ENCODE measurements around the gene ARFRP1. TPM values are rescaled to one million over a fixed set of nuclear protein-coding genes. Genes with fewer than 3 reads are reported as not detected.
A peak's percentile ranks its signal among the peaks of the same experiment; 100 is the strongest.
"Not testable (repeated sequence)": the region's sequence is repeated elsewhere in the genome, so short reads cannot be mapped to it uniquely, and the experiment has no call there.

ARFRP1 gene
- total RNA-seq, 1 experiment from 2014 or later, result 119 TPM

DNA sequence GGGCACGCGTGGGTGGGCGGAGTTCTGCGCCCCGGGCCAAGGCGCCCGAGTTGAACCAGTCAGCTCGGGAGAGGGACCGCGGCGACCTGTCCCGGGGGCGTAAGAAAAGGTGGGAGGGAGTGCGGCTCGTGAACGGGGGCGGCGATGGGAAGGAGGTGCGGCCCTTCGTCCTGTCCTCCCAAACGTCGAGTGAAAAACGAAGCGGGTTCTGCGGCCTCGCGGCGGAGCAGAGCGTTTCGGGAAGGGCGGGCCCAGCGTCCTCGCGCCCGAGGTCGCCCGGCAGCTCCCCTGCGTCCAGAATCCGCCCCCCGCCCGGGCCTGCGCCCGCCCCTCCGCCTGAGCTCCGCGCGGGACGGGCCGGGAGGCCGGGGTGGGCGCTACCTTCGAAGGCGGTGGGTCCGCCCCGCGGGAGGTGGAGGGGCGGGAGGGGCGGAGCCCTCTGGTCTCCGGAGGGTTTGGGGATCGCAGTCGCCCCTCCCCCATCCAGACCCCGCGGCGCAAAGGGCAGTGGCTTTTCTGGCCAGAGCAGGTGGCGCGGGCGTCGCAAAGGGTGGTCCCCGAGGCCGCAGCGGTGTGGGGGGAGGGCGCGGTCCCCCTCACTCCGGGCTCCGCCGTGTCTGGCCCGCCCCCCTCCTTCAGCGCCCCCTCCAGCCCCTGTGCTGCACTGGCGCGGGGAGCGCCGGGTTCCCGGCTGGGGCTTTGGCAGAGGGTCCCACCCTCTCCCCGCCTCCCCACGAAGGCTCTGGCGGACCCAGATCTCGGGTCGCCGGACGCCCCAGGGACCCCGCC lies 55.4 kb downstream of the ARFRP1 start:
- POLR2A ChIA-PET, result interaction anchor here (0.8 to 1.0 kb wide), 3 partner anchors 11 to 714 kb away, joined by 3 to 8 read pairs (median 5); partner anchors contain the start of genes ARFRP1, GID8 and ZGPAT
- no TSS peak for BruUV-seq (replicated peaks)
- Histone ChIP-seq H3K4me1 (peaks cover 5% of the 10 kb centered on the region; the same call in 1 of the 2 replicates), H3K27me3 (replicated peaks; ENCODE audit: control insufficient read depth, insufficient read depth, low read length) (no peaks in the 10 kb centered on the region), H3K9me3 (no peaks in the 10 kb centered on the region), H3K4me3 (ENCODE audit: low read depth, low read length) (peak overlapping the region; percentile 87), H3K36me3 (ENCODE audit: control insufficient read depth, insufficient read depth, low read length) (no peaks in the 10 kb centered on the region)
- Mint-ChIP-seq H3K4me3 (ENCODE audit: unreplicated experiment) (peak overlapping the region; percentile 86), H3K9me3 (ENCODE audit: unreplicated experiment) (no peaks in the 10 kb centered on the region), H3K27ac (ENCODE audit: unreplicated experiment) (no peak overlapping the region), H3K36me3 (ENCODE audit: insufficient read depth, unreplicated experiment) (peaks cover 10% of the 10 kb centered on the region), H3K4me1 (ENCODE audit: low read depth, unreplicated experiment) (peaks cover 7% of the 10 kb centered on the region), H3K27me3 (ENCODE audit: insufficient read depth, unreplicated experiment) (peaks cover 4% of the 10 kb centered on the region)
- TF ChIP-seq, protein P1, sequence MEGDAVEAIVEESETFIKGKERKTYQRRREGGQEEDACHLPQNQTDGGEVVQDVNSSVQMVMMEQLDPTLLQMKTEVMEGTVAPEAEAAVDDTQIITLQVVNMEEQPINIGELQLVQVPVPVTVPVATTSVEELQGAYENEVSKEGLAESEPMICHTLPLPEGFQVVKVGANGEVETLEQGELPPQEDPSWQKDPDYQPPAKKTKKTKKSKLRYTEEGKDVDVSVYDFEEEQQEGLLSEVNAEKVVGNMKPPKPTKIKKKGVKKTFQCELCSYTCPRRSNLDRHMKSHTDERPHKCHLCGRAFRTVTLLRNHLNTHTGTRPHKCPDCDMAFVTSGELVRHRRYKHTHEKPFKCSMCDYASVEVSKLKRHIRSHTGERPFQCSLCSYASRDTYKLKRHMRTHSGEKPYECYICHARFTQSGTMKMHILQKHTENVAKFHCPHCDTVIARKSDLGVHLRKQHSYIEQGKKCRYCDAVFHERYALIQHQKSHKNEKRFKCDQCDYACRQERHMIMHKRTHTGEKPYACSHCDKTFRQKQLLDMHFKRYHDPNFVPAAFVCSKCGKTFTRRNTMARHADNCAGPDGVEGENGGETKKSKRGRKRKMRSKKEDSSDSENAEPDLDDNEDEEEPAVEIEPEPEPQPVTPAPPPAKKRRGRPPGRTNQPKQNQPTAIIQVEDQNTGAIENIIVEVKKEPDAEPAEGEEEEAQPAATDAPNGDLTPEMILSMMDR (IDR thresholded peaks at IDR 0.05; ENCODE audit: insufficient read depth in 1 of 2, low read depth in 1 of 2, low read length in 1 of 2, severe bottlenecking in 1 of 2, unreplicated experiment in 1 of 2), result peak; percentile 15 to 30
- intact Hi-C loops (cut with micrococcal nuclease; ENCODE audit: unreplicated experiment), result no loop called here
- CTCF ChIA-PET, result interaction anchor here (0.6 to 1.8 kb wide), 4 partner anchors 10 to 175 kb away, joined by 3 to 13 read pairs (median 6); partner anchors contain the start of gene PTK6
- peak; percentile 71 to 75 for DNase-seq

DNA sequence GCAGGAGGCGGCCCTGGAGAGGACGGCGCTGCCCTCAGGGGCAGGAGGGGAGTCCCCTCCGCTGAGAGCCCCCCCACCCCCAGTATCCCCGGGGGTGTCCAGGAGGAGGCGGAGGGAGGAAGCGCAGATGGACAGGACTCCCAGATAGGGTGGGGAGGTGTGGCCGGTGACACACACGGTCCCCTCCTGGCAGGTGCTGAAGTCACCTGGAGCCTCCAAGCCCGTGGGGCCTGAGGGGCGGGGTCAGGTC lies 55.9 kb downstream of the ARFRP1 start:
- Histone ChIP-seq H3K4me3 (ENCODE audit: low read depth, low read length) (peak overlapping the region; percentile 87), H3K9me3 (no peaks in the 10 kb centered on the region), H3K4me1 (peaks cover 5% of the 10 kb centered on the region; the same call in 1 of the 2 replicates), H3K27me3 (replicated peaks; ENCODE audit: control insufficient read depth, insufficient read depth, low read length) (no peaks in the 10 kb centered on the region), H3K36me3 (ENCODE audit: control insufficient read depth, insufficient read depth, low read length) (no peaks in the 10 kb centered on the region)
- Mint-ChIP-seq H3K27me3 (ENCODE audit: insufficient read depth, unreplicated experiment) (peaks cover 4% of the 10 kb centered on the region), H3K36me3 (ENCODE audit: insufficient read depth, unreplicated experiment) (peaks cover 10% of the 10 kb centered on the region), H3K9me3 (ENCODE audit: unreplicated experiment) (no peaks in the 10 kb centered on the region), H3K4me3 (ENCODE audit: unreplicated experiment) (peak overlapping the region; percentile 86), H3K4me1 (ENCODE audit: low read depth, unreplicated experiment) (peaks cover 7% of the 10 kb centered on the region), H3K27ac (ENCODE audit: unreplicated experiment) (peak overlapping the region; percentile 7)
- ChIA-PET POLR2A (interaction anchor here (0.8 kb wide), 1 partner anchor 10 kb away, joined by 5 read pairs; no protein-coding TSS in a partner anchor), CTCF (interaction anchor here (0.6 to 1.8 kb wide), 3 partner anchors 10 to 175 kb away, joined by 3 to 9 read pairs (median 4); partner anchors contain the start of gene PTK6)
- intact Hi-C loops (cut with micrococcal nuclease; ENCODE audit: unreplicated experiment), result no loop called here
- no TSS peak for BruUV-seq (replicated peaks)
- DNase-seq, result peak in 1 of 2 experiments; percentile 56
- TF ChIP-seq, protein P1 (IDR thresholded peaks at IDR 0.05; ENCODE audit: insufficient read depth in 1 of 2, low read depth in 1 of 2, low read length in 1 of 2, severe bottlenecking in 1 of 2, unreplicated experiment in 1 of 2), result no peak

DNA sequence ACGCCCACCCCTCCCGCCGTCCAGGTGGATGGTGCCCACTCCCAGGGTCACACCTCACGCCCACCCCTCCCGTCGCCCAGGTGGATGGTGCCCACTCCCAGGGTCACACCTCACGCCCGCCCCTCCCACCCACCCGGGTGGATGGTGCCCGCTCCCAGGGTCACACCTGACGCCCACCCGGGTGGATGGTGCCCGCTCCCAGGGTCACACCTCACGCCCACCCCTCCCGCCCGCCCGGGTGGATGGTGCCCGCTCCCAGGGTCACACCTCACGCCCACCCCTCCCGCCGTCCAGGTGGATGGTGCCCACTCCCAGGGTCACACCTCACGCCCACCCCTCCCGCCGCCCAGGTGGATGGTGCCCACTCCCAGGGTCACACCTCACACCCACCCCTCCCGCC lies 57.3 kb downstream of the ARFRP1 start:
- H3K4me1 Mint-ChIP-seq (ENCODE audit: low read depth, unreplicated experiment); BruUV-seq (replicated peaks); intact Hi-C loops (cut with micrococcal nuclease; ENCODE audit: unreplicated experiment); H3K9me3 ChIP-seq; H3K4me3 ChIP-seq (ENCODE audit: low read depth, low read length); H3K27me3 ChIP-seq (replicated peaks; ENCODE audit: control insufficient read depth, insufficient read depth, low read length); CTCF ChIA-PET; H3K27me3 Mint-ChIP-seq (ENCODE audit: insufficient read depth, unreplicated experiment); H3K9me3 Mint-ChIP-seq (ENCODE audit: unreplicated experiment); DNase-seq; H3K27ac Mint-ChIP-seq (ENCODE audit: unreplicated experiment); H3K4me3 Mint-ChIP-seq (ENCODE audit: unreplicated experiment); H3K36me3 ChIP-seq (ENCODE audit: control insufficient read depth, insufficient read depth, low read length); POLR2A ChIA-PET; H3K4me1 ChIP-seq: not testable (repeated sequence)
- peaks cover 10% of the 10 kb centered on the region for H3K36me3 Mint-ChIP-seq (ENCODE audit: insufficient read depth, unreplicated experiment)

Measured in Caco-2 (cell line).